ENCODE data around the gene SCGB3A2.

DNA sequence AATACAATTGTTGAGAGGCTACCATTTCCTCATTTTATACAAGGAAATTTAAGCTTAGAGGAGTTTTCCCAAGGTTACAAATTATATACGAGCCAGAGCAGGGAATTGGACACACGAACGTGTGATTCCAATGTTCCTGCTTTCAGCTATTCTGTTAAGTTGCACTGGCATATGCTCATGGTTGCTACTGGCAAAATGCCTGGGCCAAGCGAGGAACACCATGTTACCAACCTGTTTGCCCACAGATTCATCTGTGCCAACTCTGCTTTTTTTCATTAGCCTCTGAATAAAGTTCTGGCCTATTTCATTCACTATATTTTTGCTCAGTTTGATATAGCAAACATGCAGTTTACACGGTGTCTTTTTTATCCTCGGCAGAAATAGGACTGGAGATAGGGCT lies 32.9 kb downstream of the SCGB3A2 start:
- TF ChIP-seq POLR2AphosphoS5 (IDR thresholded peaks at IDR 0.05; ENCODE audit: low read depth, low read length) (no peak), CTCF (IDR thresholded peaks at IDR 0.05) (no peak), REST (IDR thresholded peaks at IDR 0.05; ENCODE audit: insufficient read depth in 1 of 2, low read depth in 2 of 2, low read length in 1 of 2) (no peak), TCF7L2 (IDR thresholded peaks at IDR 0.05; ENCODE audit: low read depth, low read length) (no peak)
